ENCODE measurements around the gene CDK5R1. TPM values are rescaled to one million over a fixed set of nuclear protein-coding genes. Genes with fewer than 3 reads are reported as not detected.
A peak's percentile ranks its signal among the peaks of the same experiment; 100 is the strongest.
"Not testable (repeated sequence)": the region's sequence is repeated elsewhere in the genome, so short reads cannot be mapped to it uniquely, and the experiment has no call there.

CDK5R1 gene
- total RNA-seq, 2 experiments from 2014 or later, result 9.7 to 9.9 TPM

GRCh38 chr17:32514606-32515005 lies 27.8 kb downstream of the CDK5R1 start:
- H3K4me1 Mint-ChIP-seq, result peaks cover 59% of the 10 kb centered on the region
- no peak overlapping the region for H3K27ac Mint-ChIP-seq
- H3K27me3 Mint-ChIP-seq, result no peaks in the 10 kb centered on the region
- no peaks in the 10 kb centered on the region for H3K9me3 Mint-ChIP-seq
- H3K36me3 Mint-ChIP-seq, result no peaks in the 10 kb centered on the region
- H3K4me3 Mint-ChIP-seq, result no peak overlapping the region
- DNase-seq, result no peak

- no peak for DNase-seq
- Mint-ChIP-seq H3K36me3 (no peaks in the 10 kb centered on the region), H3K27me3 (no peaks in the 10 kb centered on the region), H3K4me3 (peak overlapping the region; percentile 9), H3K9me3 (no peaks in the 10 kb centered on the region), H3K27ac (peak overlapping the region; percentile 88), H3K4me1 (peaks cover 72% of the 10 kb centered on the region)
These were observed 29.0 kb downstream of the CDK5R1 start for GRCh38 chr17:32515677-32516383.

- peaks cover 73% of the 10 kb centered on the region for H3K4me1 Mint-ChIP-seq
- H3K27ac Mint-ChIP-seq, result peak overlapping the region; percentile 88
- H3K36me3 Mint-ChIP-seq, result no peaks in the 10 kb centered on the region
- no peak for DNase-seq
- H3K9me3 Mint-ChIP-seq, result no peaks in the 10 kb centered on the region
- no peaks in the 10 kb centered on the region for H3K27me3 Mint-ChIP-seq
- H3K4me3 Mint-ChIP-seq, result no peak overlapping the region
These were observed 29.7 kb downstream of the CDK5R1 start for GRCh38 chr17:32516450-32516849.

GRCh38 chr17:32516940-32517701 lies 30.3 kb downstream of the CDK5R1 start:
- Mint-ChIP-seq H3K27me3 (no peaks in the 10 kb centered on the region), H3K9me3 (peaks cover under 1% of the 10 kb centered on the region), H3K4me1 (peaks cover 71% of the 10 kb centered on the region), H3K27ac (peak overlapping the region; percentile 84), H3K4me3 (peak overlapping the region; percentile 35), H3K36me3 (peaks cover under 1% of the 10 kb centered on the region)
- no peak for DNase-seq

- Mint-ChIP-seq H3K4me1 (peaks cover 78% of the 10 kb centered on the region), H3K4me3 (no peak overlapping the region), H3K9me3 (peaks cover 4% of the 10 kb centered on the region), H3K27me3 (no peaks in the 10 kb centered on the region), H3K27ac (peak overlapping the region; percentile 69), H3K36me3 (peaks cover 4% of the 10 kb centered on the region)
- no peak for DNase-seq
These were observed 31.2 kb downstream of the CDK5R1 start for GRCh38 chr17:32517982-32518381.

GRCh38 chr17:32518646-32519227 lies 31.9 kb downstream of the CDK5R1 start:
- peaks cover 4% of the 10 kb centered on the region for H3K36me3 Mint-ChIP-seq
- H3K4me3 Mint-ChIP-seq, result peak overlapping the region; percentile 29
- H3K27me3 Mint-ChIP-seq, result no peaks in the 10 kb centered on the region
- peaks cover 82% of the 10 kb centered on the region for H3K4me1 Mint-ChIP-seq
- H3K9me3 Mint-ChIP-seq, result peaks cover 4% of the 10 kb centered on the region
- no peak for DNase-seq
- peak overlapping the region; percentile 25 for H3K27ac Mint-ChIP-seq

GRCh38 chr17:32519228-32520103 lies 32.7 kb downstream of the CDK5R1 start:
- peak overlapping the region; percentile 76 for H3K4me3 Mint-ChIP-seq
- DNase-seq, result peak; percentile 64

GRCh38 chr17:32520104-32520701 lies 33.4 kb downstream of the CDK5R1 start:
- Mint-ChIP-seq H3K9me3 (peaks cover 5% of the 10 kb centered on the region), H3K27ac (peak overlapping the region; percentile 83), H3K27me3 (no peaks in the 10 kb centered on the region), H3K36me3 (peaks cover 6% of the 10 kb centered on the region), H3K4me3 (peak overlapping the region; percentile 76), H3K4me1 (peaks cover 84% of the 10 kb centered on the region)
- peak; percentile 64 for DNase-seq

More at GRCh38 chr17:32519228-32520103, 32.7 kb downstream of the CDK5R1 start:
- Mint-ChIP-seq H3K36me3 (peaks cover 6% of the 10 kb centered on the region), H3K4me1 (peaks cover 86% of the 10 kb centered on the region), H3K9me3 (peaks cover 5% of the 10 kb centered on the region), H3K27me3 (no peaks in the 10 kb centered on the region), H3K27ac (peak overlapping the region; percentile 83)

GRCh38 chr17:32520737-32521404 lies 34.1 kb downstream of the CDK5R1 start:
- Mint-ChIP-seq H3K27ac (peak overlapping the region; percentile 83), H3K4me3 (peak overlapping the region; percentile 76), H3K27me3 (no peaks in the 10 kb centered on the region), H3K36me3 (peaks cover 6% of the 10 kb centered on the region), H3K9me3 (peaks cover 5% of the 10 kb centered on the region), H3K4me1 (peaks cover 81% of the 10 kb centered on the region)
- no peak for DNase-seq

GRCh38 chr17:32523017-32523680 lies 36.4 kb downstream of the CDK5R1 start:
- H3K36me3 Mint-ChIP-seq, result peaks cover 13% of the 10 kb centered on the region
- no peaks in the 10 kb centered on the region for H3K27me3 Mint-ChIP-seq
- H3K4me3 Mint-ChIP-seq, result peak overlapping the region; percentile 7
- H3K27ac Mint-ChIP-seq, result peak overlapping the region; percentile 94
- H3K4me1 Mint-ChIP-seq, result peaks cover 64% of the 10 kb centered on the region
- peak; percentile 63 for DNase-seq
- peaks cover 5% of the 10 kb centered on the region for H3K9me3 Mint-ChIP-seq

- Mint-ChIP-seq H3K4me3 (peak overlapping the region; percentile 45), H3K9me3 (peaks cover 5% of the 10 kb centered on the region), H3K4me1 (peaks cover 64% of the 10 kb centered on the region), H3K36me3 (peaks cover 13% of the 10 kb centered on the region), H3K27ac (peak overlapping the region; percentile 94), H3K27me3 (no peaks in the 10 kb centered on the region)
- peak; percentile 41 for DNase-seq
These were observed 37.2 kb downstream of the CDK5R1 start for GRCh38 chr17:32523827-32524552.

GRCh38 chr17:32524553-32524880 lies 37.7 kb downstream of the CDK5R1 start:
- DNase-seq, H3K27me3 Mint-ChIP-seq, H3K4me3 Mint-ChIP-seq, H3K9me3 Mint-ChIP-seq: not testable (repeated sequence)
- Mint-ChIP-seq H3K36me3 (peaks cover 13% of the 10 kb centered on the region), H3K27ac (peak overlapping the region; percentile 94), H3K4me1 (peaks cover 67% of the 10 kb centered on the region)

GRCh38 chr17:32525122-32525521 lies 38.3 kb downstream of the CDK5R1 start:
- no peak for DNase-seq
- Mint-ChIP-seq H3K4me1 (peaks cover 61% of the 10 kb centered on the region), H3K36me3 (peaks cover 13% of the 10 kb centered on the region), H3K27me3 (no peaks in the 10 kb centered on the region), H3K27ac (peak overlapping the region; percentile 94), H3K9me3 (peaks cover 5% of the 10 kb centered on the region), H3K4me3 (no peak overlapping the region)

Data from activated naive CD8-positive, alpha-beta T cell treated with anti-CD3 and anti-CD28 coated beads for 36 hours (primary cell).